Activated naive CD4-positive, alpha-beta T cell treated with anti-CD3 and anti-CD28 coated beads for 36 hours (primary cell): ENCODE results near the gene FCN3. TPM values are rescaled to one million over a fixed set of nuclear protein-coding genes. Genes with fewer than 3 reads are reported as not detected.
A peak's percentile ranks its signal among the peaks of the same experiment; 100 is the strongest.

ENCODE experiments used
- CTCF ChIA-PET: fragments of 350-600 bp; sonication (Branson Sonifier 250); formaldehyde crosslinking; loops from one replicate; lab custom pipeline; 2021; ENCODE audit warnings: antibody characterized with exemption; lab: Charles Lee
- DNase-seq: peaks from one replicate; pipeline ENCODE4 v3.0.0-alpha.2; 2020
- H3K27ac Mint-ChIP-seq: one replicate; pipeline ENCODE4 v1.8.0; 2021; ENCODE audit warnings: mild to moderate bottlenecking, mixed read lengths
- H3K27me3 Mint-ChIP-seq: one replicate; pipeline ENCODE4 v1.8.0; 2021; ENCODE audit warnings: low read depth, mixed read lengths
- H3K36me3 Mint-ChIP-seq: one replicate; pipeline ENCODE4 v1.8.0; 2021; ENCODE audit warnings: low read depth, mixed read lengths
- H3K4me1 Mint-ChIP-seq: one replicate; pipeline ENCODE4 v1.8.0; 2021; ENCODE audit warnings: low read depth, mixed read lengths
- H3K4me3 Mint-ChIP-seq: one replicate; pipeline ENCODE4 v1.8.0; 2021; ENCODE audit warnings: mild to moderate bottlenecking, moderate library complexity, mixed read lengths
- H3K9me3 Mint-ChIP-seq: one replicate; pipeline ENCODE4 v1.8.0; 2021; ENCODE audit warnings: mixed read lengths
- intact Hi-C: fragments of 100-400 bp; cut with micrococcal nuclease; formaldehyde crosslinking; loops from one replicate; pipeline ENCODE4 v1.15.1; 2023
- total RNA-seq, 2 experiments: library from RNA; stranded (reverse); gene quantifications; one replicate each; pipeline ENCODE4 v1.2.3, GENCODE V29; 2021

Gene FCN3
- total RNA-seq, 2 experiments from 2014 or later = not detected

- Mint-ChIP-seq H3K4me3 (no peak overlapping the region), H3K27ac (no peak overlapping the region), H3K9me3 (no peaks in the 10 kb centered on the region), H3K36me3 (no peaks in the 10 kb centered on the region), H3K27me3 (no peaks in the 10 kb centered on the region), H3K4me1 (peaks cover 16% of the 10 kb centered on the region)
- CTCF ChIA-PET = interaction anchor here (1.2 to 7.7 kb wide), 13 partner anchors 11 to 264 kb away, joined by 3 to 176 read pairs (median 6); no protein-coding TSS in a partner anchor
- intact Hi-C loops = no loop called here
- no peak for DNase-seq
Measured at GRCh38 chr1:27398405-27399149, 24.0 kb upstream of the FCN3 start.

DNA sequence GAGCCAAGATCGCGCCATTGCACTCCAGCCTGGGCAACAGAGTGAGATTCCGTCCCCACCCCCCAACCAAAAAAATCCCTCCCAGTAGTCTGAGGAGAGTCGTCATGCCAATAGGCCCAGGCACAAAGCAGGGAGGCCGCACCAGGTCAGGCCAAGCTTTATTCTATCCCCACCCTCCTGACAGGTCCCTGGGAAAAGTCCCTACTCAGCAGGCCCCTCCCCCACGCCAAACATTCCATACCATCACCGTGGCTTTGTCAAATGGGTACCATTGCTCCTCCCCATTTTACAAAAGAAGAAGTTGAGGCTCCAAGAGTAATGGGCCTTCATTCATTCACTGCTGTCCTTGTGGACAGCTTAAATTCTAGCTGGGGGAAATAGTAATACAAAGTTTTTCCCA, 23.1 kb upstream of the FCN3 start:
- intact Hi-C loops = no loop called here
- H3K27ac Mint-ChIP-seq = no peak overlapping the region

DNA sequence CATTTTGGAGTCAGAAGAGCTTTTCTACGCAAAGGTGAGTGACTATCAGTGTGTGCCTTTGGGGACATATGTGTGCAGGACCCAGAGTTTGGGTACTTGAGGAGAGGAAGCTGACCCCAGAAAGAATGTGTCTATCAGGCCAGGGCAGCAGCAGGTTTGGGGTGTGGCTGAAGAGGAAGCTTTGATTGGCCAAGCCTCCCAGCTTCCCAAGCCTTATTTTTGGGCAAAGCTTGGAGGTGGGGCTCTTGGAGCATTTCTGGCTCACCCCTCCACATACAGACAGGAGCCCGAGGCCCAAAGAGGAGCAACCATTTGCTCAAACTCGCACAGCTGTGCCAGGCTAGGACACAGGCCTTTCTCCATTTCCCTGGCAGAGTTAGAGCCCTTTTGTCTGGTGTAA, 22.5 kb upstream of the FCN3 start:
- no peaks in the 10 kb centered on the region for H3K27me3 Mint-ChIP-seq
- no peaks in the 10 kb centered on the region for H3K9me3 Mint-ChIP-seq
- no peaks in the 10 kb centered on the region for H3K36me3 Mint-ChIP-seq
- H3K27ac Mint-ChIP-seq = no peak overlapping the region
- peaks cover 9% of the 10 kb centered on the region for H3K4me1 Mint-ChIP-seq
- H3K4me3 Mint-ChIP-seq = no peak overlapping the region
- no peak for DNase-seq
- intact Hi-C loops = no loop called here
- CTCF ChIA-PET = interaction anchor here (0.6 to 7.7 kb wide), 13 partner anchors 31 to 266 kb away, joined by 3 to 176 read pairs (median 6); partner anchors contain the start of genes MAP3K6 and SYTL1

More for the DNA sequence above, 23.1 kb upstream of the FCN3 start:
- no peak overlapping the region for H3K4me3 Mint-ChIP-seq
- no peaks in the 10 kb centered on the region for H3K9me3 Mint-ChIP-seq
- peaks cover 10% of the 10 kb centered on the region for H3K4me1 Mint-ChIP-seq
- CTCF ChIA-PET = interaction anchor here (0.8 to 7.7 kb wide), 12 partner anchors 38 to 265 kb away, joined by 3 to 176 read pairs (median 6); partner anchors contain the start of gene SYTL1
- no peak for DNase-seq
- no peaks in the 10 kb centered on the region for H3K27me3 Mint-ChIP-seq
- H3K36me3 Mint-ChIP-seq = no peaks in the 10 kb centered on the region

DNA sequence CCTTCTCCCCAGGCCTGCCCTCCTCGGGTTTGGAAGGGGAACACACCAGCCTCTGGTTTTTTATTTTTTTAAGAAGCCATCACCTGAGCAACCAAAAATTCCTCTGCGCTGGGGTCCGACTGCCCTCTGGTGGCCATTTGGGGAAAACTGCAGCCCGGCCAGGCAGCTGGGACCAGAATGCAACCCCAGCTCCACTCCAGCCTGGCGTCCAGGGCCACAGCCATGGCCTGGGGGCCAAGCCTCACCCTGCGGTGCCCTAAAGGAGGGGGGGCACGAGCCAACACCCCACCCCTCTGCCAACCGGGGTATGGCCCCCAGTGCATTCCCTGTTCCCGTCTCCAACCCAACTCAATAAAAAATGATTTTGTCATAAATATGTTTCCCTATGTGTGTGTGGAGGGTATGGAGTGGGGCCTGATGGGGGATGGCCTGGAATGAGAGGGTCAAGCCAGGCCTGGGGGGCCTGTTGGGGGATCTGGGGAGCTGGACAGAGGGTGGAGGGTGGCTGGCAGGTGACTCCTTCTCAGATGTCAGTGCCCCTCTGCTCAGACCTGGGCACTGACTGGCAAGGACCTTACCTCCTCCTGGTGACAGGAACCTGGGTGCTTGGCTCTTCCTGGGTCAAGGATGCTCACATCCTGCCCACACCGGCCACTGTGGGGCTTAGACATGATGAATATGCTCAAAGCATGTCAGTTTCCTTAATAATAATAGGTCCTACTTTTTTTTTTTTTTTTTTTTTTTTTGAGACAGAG, 21.0 kb upstream of the FCN3 start:
- DNase-seq = peak; percentile 89
- CTCF ChIA-PET = interaction anchor here (0.6 to 7.7 kb wide), 21 partner anchors 13 to 267 kb away, joined by 3 to 176 read pairs (median 6); no protein-coding TSS in a partner anchor
- intact Hi-C loops = loop anchor here (1.0 to 2.0 kb wide), 3 partner anchors 38 to 351 kb away; no protein-coding TSS in a partner anchor
- no peaks in the 10 kb centered on the region for H3K9me3 Mint-ChIP-seq
- H3K4me1 Mint-ChIP-seq = peaks cover 16% of the 10 kb centered on the region
- no peak overlapping the region for H3K4me3 Mint-ChIP-seq
- no peaks in the 10 kb centered on the region for H3K27me3 Mint-ChIP-seq
- no peaks in the 10 kb centered on the region for H3K36me3 Mint-ChIP-seq
- no peak overlapping the region for H3K27ac Mint-ChIP-seq

DNA sequence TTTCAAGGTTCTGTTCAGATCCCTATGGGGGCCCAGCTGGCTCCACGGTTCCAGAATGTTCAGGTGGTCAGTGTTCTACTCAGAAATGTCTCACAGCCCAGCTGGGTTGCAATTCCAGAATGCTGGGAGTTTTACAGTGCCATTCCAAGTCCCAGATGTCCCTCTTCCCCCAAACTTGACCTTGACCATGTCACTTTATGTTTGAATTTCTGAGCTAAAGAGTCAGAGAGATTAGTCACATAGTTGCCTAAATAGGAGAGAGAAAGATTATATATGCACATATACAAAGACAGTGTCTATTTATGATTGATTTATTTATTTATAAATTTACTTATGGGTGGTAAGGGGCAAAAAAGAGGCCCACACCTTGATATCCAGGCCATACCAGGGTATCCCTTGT, 20.3 kb upstream of the FCN3 start:
- CTCF ChIA-PET = interaction anchor here (0.6 to 7.7 kb wide), 21 partner anchors 12 to 507 kb away, joined by 3 to 176 read pairs (median 5); no protein-coding TSS in a partner anchor
- DNase-seq = no peak
- peaks cover 16% of the 10 kb centered on the region for H3K4me1 Mint-ChIP-seq
- no peak overlapping the region for H3K4me3 Mint-ChIP-seq
- no peaks in the 10 kb centered on the region for H3K9me3 Mint-ChIP-seq
- no peaks in the 10 kb centered on the region for H3K27me3 Mint-ChIP-seq
- no peak overlapping the region for H3K27ac Mint-ChIP-seq
- H3K36me3 Mint-ChIP-seq = no peaks in the 10 kb centered on the region
- intact Hi-C loops = loop anchor here (1.0 to 2.0 kb wide), 3 partner anchors 38 to 350 kb away; no protein-coding TSS in a partner anchor

- H3K4me3 Mint-ChIP-seq = peak overlapping the region; percentile 19
- CTCF ChIA-PET = interaction anchor here (0.6 to 7.7 kb wide), 13 partner anchors 17 to 507 kb away, joined by 3 to 176 read pairs (median 7); no protein-coding TSS in a partner anchor
- no peak for DNase-seq
- peaks cover 16% of the 10 kb centered on the region for H3K4me1 Mint-ChIP-seq
- intact Hi-C loops = loop anchor here (2.0 kb wide), 1 partner anchor 349 kb away; no protein-coding TSS in a partner anchor
- no peak overlapping the region for H3K27ac Mint-ChIP-seq
- H3K27me3 Mint-ChIP-seq = no peaks in the 10 kb centered on the region
- H3K9me3 Mint-ChIP-seq = no peaks in the 10 kb centered on the region
- H3K36me3 Mint-ChIP-seq = no peaks in the 10 kb centered on the region
Measured at GRCh38 chr1:27394282-27394658, 19.6 kb upstream of the FCN3 start.

DNA sequence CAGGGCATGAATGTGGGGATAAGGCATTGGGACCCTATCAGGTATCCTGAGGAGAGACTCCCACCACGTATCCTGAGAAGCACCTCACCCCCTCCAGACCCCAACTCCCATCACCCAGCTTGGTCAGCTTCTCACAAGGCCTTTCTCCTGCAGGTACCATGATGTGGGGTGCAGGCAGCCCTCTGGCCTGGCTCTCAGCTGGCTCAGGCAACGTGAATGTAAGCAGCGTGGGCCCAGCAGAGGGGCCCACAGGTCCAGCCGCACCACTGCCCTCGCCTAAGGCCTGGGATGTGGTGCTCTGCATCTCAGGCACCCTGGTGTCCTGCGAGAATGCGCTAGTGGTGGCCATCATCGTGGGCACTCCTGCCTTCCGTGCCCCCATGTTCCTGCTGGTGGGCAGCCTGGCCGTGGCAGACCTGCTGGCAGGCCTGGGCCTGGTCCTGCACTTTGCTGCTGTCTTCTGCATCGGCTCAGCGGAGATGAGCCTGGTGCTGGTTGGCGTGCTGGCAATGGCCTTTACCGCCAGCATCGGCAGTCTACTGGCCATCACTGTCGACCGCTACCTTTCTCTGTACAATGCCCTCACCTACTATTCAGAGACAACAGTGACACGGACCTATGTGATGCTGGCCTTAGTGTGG, 19.1 kb upstream of the FCN3 start:
- intact Hi-C loops = loop anchor here (2.0 kb wide), 1 partner anchor 349 kb away; no protein-coding TSS in a partner anchor
- Mint-ChIP-seq H3K9me3 (no peaks in the 10 kb centered on the region), H3K4me3 (peak overlapping the region; percentile 78), H3K27ac (no peak overlapping the region), H3K4me1 (peaks cover 16% of the 10 kb centered on the region), H3K27me3 (no peaks in the 10 kb centered on the region), H3K36me3 (no peaks in the 10 kb centered on the region)
- no peak for DNase-seq
- CTCF ChIA-PET = interaction anchor here (0.6 to 7.7 kb wide), 7 partner anchors 8 to 208 kb away, joined by 3 to 176 read pairs (median 4); no protein-coding TSS in a partner anchor

DNA sequence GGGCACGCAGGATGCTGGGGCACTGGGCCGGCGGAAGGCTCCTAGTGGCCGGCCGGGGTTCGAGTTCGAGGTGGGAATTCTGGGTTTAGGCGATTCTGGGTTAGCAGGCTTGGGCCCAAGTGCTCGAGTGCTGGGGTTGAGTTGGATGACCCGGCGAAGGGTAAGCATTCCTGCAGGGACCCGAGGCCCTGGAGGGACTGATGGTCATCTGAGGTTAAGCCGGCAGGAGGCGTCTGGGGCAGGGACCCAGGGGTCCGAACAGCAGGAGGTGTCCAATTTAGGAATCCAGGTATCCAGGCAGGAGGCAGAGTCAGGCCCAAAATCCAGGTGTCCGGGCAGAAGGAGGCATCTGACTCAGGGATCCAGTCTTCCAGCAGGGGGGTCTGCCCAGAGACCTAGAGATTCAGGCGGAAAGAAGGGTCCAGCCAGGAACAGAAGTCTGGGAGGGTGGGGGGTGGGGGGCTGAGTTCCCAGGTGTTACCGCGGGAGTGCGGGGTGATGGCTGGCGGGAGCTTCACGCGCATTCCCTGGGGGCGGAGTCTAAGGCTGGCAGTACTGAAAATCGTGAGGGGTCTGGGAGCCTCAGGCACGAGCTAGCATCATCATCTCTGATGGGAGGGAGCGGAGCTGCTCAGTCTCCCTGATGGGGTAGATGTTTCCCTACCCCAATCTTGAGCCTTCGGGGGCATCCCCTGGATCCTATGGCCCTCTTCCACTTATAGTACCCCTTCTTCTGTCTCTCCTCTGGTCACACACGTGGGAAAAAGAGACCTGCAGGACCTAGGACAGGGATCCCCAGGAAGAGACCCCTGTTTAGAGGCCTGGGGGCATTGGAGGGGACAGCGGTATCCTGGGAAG, 18.4 kb upstream of the FCN3 start:
- CTCF ChIA-PET = interaction anchor here (0.7 to 7.7 kb wide), 5 partner anchors 9 to 209 kb away, joined by 3 to 176 read pairs (median 3); no protein-coding TSS in a partner anchor
- no peak for DNase-seq
- no peak overlapping the region for H3K27ac Mint-ChIP-seq
- no peaks in the 10 kb centered on the region for H3K9me3 Mint-ChIP-seq
- H3K27me3 Mint-ChIP-seq = no peaks in the 10 kb centered on the region
- intact Hi-C loops = loop anchor here (1.0 kb wide), 3 partner anchors 71 to 267 kb away; partner anchors contain the start of genes AHDC1 and TMEM222
- peaks cover 19% of the 10 kb centered on the region for H3K4me1 Mint-ChIP-seq
- H3K36me3 Mint-ChIP-seq = no peaks in the 10 kb centered on the region
- H3K4me3 Mint-ChIP-seq = peak overlapping the region; percentile 78

DNA sequence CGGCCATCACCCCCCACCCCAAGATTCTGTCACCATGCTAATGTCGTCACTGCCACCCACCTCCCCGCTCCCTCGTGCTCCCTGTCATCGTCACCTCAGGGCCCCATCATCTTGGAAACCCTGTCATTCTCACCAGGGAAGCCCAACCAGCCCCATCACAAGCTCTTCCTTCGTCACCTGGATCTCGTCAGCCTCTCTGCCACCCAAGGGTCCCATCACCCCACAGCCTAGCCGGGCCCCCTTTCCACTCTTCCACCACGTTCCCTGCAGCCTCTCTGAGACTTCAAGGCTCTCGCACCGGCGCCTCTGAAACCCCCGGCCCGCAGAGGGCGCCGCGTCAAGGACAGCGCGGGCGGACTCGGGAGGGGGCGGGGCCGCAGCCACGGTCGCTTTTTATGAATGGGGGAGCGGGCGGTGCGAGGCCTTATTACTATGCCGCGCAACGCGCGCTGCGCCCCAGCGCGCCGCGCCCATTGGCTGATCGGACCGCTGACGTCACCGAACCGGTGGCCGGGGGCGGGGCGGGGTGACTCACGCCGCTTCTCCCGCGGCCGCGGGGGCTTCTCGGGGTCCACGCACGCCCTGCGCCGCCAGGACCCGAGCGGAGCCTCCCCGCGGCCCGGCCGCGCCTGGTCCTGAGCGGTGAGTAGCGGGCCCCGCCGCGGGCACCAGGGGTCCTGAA, 17.6 kb upstream of the FCN3 start, which contains the start of gene GPR3:
TSS of gene GPR3 (plus strand) at position 527 of the 682 bp plus-strand sequence. CDS start 1,177 bp downstream, outside the sequence.
- peak; percentile 95 for DNase-seq

GRCh38 chr1:27391511-27392095, 17.0 kb upstream of the FCN3 start:
- CTCF ChIA-PET = interaction anchor here (0.9 to 3.2 kb wide), 11 partner anchors 14 to 346 kb away, joined by 3 to 63 read pairs (median 7); no protein-coding TSS in a partner anchor
- Mint-ChIP-seq H3K4me3 (peak overlapping the region; percentile 95), H3K4me1 (peaks cover 19% of the 10 kb centered on the region), H3K9me3 (no peaks in the 10 kb centered on the region), H3K27me3 (no peaks in the 10 kb centered on the region), H3K36me3 (no peaks in the 10 kb centered on the region), H3K27ac (peak overlapping the region; percentile 75)
- peak; percentile 59 for DNase-seq
- intact Hi-C loops = loop anchor here (1.0 kb wide), 3 partner anchors 69 to 269 kb away; partner anchors contain the start of genes AHDC1 and TMEM222

More for the DNA sequence above, 17.6 kb upstream of the FCN3 start, which contains the start of gene GPR3:
- H3K4me3 Mint-ChIP-seq = peak within 1 kb of the TSS; percentile 95
- no peaks in the 10 kb centered on the region for H3K27me3 Mint-ChIP-seq
- H3K36me3 Mint-ChIP-seq = no peaks in the 10 kb centered on the region
- H3K27ac Mint-ChIP-seq = peak within 1 kb of the TSS; percentile 75
- peaks cover 19% of the 10 kb centered on the region for H3K4me1 Mint-ChIP-seq
- CTCF ChIA-PET = interaction anchor here (0.9 to 3.2 kb wide), 10 partner anchors 14 to 346 kb away, joined by 3 to 63 read pairs (median 7); no protein-coding TSS in a partner anchor
- intact Hi-C loops = loop anchor here (1.0 kb wide), 3 partner anchors 70 to 268 kb away; partner anchors contain the start of genes AHDC1 and TMEM222
- H3K9me3 Mint-ChIP-seq = no peaks in the 10 kb centered on the region
